ENCODE results near the gene ATP6V1B1.

The ATP6V1B1 gene

DNA sequence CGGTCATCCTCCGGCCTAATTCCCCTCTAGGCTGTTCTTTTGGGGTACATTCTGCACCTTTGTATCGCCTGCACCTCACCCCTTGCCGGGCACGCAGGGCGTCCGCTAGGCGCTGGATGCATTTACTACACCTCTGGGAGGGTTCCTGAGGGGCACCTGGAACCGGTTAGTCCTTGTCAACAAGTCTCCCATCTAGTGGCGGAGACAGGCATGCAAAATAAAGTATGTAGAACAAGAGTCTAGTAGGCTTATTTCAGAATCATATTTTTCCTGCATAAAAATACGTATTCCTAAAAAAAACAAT is 59.7 kb downstream of the ATP6V1B1 start:
- TF ChIP-seq YY1 (IDR thresholded peaks at IDR 0.05; ENCODE audit: low read depth) (no peak), FOXM1 (IDR thresholded peaks at IDR 0.05; ENCODE audit: borderline replicate concordance, low read depth) (no peak), ZBTB7A (IDR thresholded peaks at IDR 0.05; ENCODE audit: low read depth) (no peak; the same call in 1 of the 2 replicates), TEAD4 (IDR thresholded peaks at IDR 0.05) (no peak), EGR1 (IDR thresholded peaks at IDR 0.05) (no peak)
- TF ChIP-seq, protein P1, sequence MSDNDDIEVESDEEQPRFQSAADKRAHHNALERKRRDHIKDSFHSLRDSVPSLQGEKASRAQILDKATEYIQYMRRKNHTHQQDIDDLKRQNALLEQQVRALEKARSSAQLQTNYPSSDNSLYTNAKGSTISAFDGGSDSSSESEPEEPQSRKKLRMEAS (IDR thresholded peaks at IDR 0.05): no peak

- TF ChIP-seq EGR1 (IDR thresholded peaks at IDR 0.05) (no peak), RAD21 (IDR thresholded peaks at IDR 0.05; ENCODE audit: low read depth) (no peak), TCF12 (IDR thresholded peaks at IDR 0.05; ENCODE audit: low read depth) (no peak), NFIC (IDR thresholded peaks at IDR 0.05) (no peak), EP300 (IDR thresholded peaks at IDR 0.05; ENCODE audit: borderline replicate concordance) (no peak), REST (IDR thresholded peaks at IDR 0.05; ENCODE audit: low read depth) (no peak), ZBTB7A (IDR thresholded peaks at IDR 0.05; ENCODE audit: low read depth) (no peak), FOXM1 (IDR thresholded peaks at IDR 0.05; ENCODE audit: borderline replicate concordance, low read depth) (no peak), TAF1 (IDR thresholded peaks at IDR 0.05; ENCODE audit: low read depth) (no peak), CEBPB (IDR thresholded peaks at IDR 0.05) (no peak), YY1 (IDR thresholded peaks at IDR 0.05; ENCODE audit: low read depth) (no peak), CREB1 (IDR thresholded peaks at IDR 0.05; ENCODE audit: low read depth) (no peak)
- TF ChIP-seq, protein P2, sequence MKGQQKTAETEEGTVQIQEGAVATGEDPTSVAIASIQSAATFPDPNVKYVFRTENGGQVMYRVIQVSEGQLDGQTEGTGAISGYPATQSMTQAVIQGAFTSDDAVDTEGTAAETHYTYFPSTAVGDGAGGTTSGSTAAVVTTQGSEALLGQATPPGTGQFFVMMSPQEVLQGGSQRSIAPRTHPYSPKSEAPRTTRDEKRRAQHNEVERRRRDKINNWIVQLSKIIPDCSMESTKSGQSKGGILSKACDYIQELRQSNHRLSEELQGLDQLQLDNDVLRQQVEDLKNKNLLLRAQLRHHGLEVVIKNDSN (IDR thresholded peaks at IDR 0.05): no peak
- TF ChIP-seq, protein P1 (IDR thresholded peaks at IDR 0.05): no peak
Observed at GRCh38 chr2:70999362-70999761, 63.7 kb downstream of the ATP6V1B1 start.

GRCh38 chr2:71000780-71001591 is 65.3 kb downstream of the ATP6V1B1 start:
- TF ChIP-seq RAD21 (IDR thresholded peaks at IDR 0.05; ENCODE audit: low read depth) (peak; percentile 51), CEBPB (IDR thresholded peaks at IDR 0.05) (no peak), TEAD4 (IDR thresholded peaks at IDR 0.05) (no peak), NFIC (IDR thresholded peaks at IDR 0.05) (no peak), CREB1 (IDR thresholded peaks at IDR 0.05; ENCODE audit: low read depth) (no peak)
- TF ChIP-seq, protein P2 (IDR thresholded peaks at IDR 0.05): no peak

DNA sequence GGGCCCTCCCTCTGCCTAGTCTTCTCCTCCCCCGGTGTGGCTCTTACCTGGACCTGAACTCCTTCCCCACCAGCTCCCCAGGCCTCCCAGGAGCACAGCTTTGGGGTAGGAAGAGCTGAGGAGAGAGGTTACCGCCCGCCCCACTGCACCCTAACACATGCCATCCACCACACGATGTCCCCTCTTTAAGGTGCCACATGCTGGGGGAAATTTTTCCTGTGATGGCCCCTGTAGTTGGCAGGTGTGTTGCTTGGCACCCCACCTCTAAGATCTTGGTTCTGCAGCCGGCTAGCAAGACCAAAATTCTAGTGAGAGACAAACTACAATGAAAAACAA is 65.9 kb downstream of the ATP6V1B1 start:
- no peak for TF ChIP-seq FOXM1 (IDR thresholded peaks at IDR 0.05; ENCODE audit: borderline replicate concordance, low read depth)
- no peak for TF ChIP-seq CREB1 (IDR thresholded peaks at IDR 0.05; ENCODE audit: low read depth)
- no peak for TF ChIP-seq RAD21 (IDR thresholded peaks at IDR 0.05; ENCODE audit: low read depth)
- no peak for TF ChIP-seq TEAD4 (IDR thresholded peaks at IDR 0.05)
- TF ChIP-seq TCF12 (IDR thresholded peaks at IDR 0.05; ENCODE audit: low read depth): no peak

GRCh38 chr2:71001981-71002570 is 66.4 kb downstream of the ATP6V1B1 start:
- no peak for TF ChIP-seq EGR1 (IDR thresholded peaks at IDR 0.05)
- TF ChIP-seq EP300 (IDR thresholded peaks at IDR 0.05; ENCODE audit: borderline replicate concordance): no peak
- no peak for TF ChIP-seq TEAD4 (IDR thresholded peaks at IDR 0.05)
- TF ChIP-seq RAD21 (IDR thresholded peaks at IDR 0.05; ENCODE audit: low read depth): no peak
- no peak for TF ChIP-seq CREB1 (IDR thresholded peaks at IDR 0.05; ENCODE audit: low read depth)
- TF ChIP-seq, protein P1 (IDR thresholded peaks at IDR 0.05): no peak
- TF ChIP-seq TAF1 (IDR thresholded peaks at IDR 0.05; ENCODE audit: low read depth): no peak
- TF ChIP-seq NFIC (IDR thresholded peaks at IDR 0.05): no peak
- no peak for TF ChIP-seq FOXM1 (IDR thresholded peaks at IDR 0.05; ENCODE audit: borderline replicate concordance, low read depth)
- TF ChIP-seq YY1 (IDR thresholded peaks at IDR 0.05; ENCODE audit: low read depth): no peak
- no peak for TF ChIP-seq TCF12 (IDR thresholded peaks at IDR 0.05; ENCODE audit: low read depth)
- no peak for TF ChIP-seq REST (IDR thresholded peaks at IDR 0.05; ENCODE audit: low read depth)
- TF ChIP-seq CEBPB (IDR thresholded peaks at IDR 0.05): no peak
- no peak for TF ChIP-seq ZBTB7A (IDR thresholded peaks at IDR 0.05; ENCODE audit: low read depth)
